OCI-LY1 (cell line): Measurements from ENCODE around the gene MICOS13.

Source experiments
- H2AFZ ChIP-seq: fragments of 200-600 bp; sonication (generic), shearing (Covaris generic); 2 replicates; pipeline ENCODE4 v1.6.0; 2014; ENCODE audit warnings: antibody characterized with exemption, mild to moderate bottlenecking, low read length
- H3F3A ChIP-seq: fragments of 200-600 bp; sonication (generic), shearing (Covaris generic); 2 replicates; pipeline ENCODE4 v1.6.0; 2014; ENCODE audit warnings: mild to moderate bottlenecking, antibody characterized with exemption, low read length, moderate library complexity; ENCODE audit not compliant: insufficient read depth
- H3K27ac ChIP-seq: fragments of 200-600 bp; sonication (generic); 2 replicates; pipeline ENCODE4 v1.5.1; 2014; ENCODE audit warnings: low read length, mixed run types, mild to moderate bottlenecking, low read depth; ENCODE audit not compliant: poor library complexity, severe bottlenecking
- H3K27me3 ChIP-seq: fragments of 200-600 bp; sonication (generic); 2 replicates; pipeline ENCODE4 v1.6.0; 2014; ENCODE audit warnings: antibody characterized with exemption, mild to moderate bottlenecking, low read length, moderate library complexity; ENCODE audit not compliant: insufficient read depth
- H3K36me3 ChIP-seq: fragments of 200-600 bp; sonication (generic); 2 replicates; pipeline ENCODE4 v1.6.1; 2014; ENCODE audit warnings: mild to moderate bottlenecking, antibody characterized with exemption, low read length, moderate library complexity, mixed read lengths; ENCODE audit not compliant: insufficient read depth
- H3K4me1 ChIP-seq: fragments of 200-600 bp; sonication (generic); 2 replicates; pipeline ENCODE4 v1.5.1; 2014; ENCODE audit warnings: mild to moderate bottlenecking, low read length, moderate library complexity; ENCODE audit not compliant: insufficient read depth, severe bottlenecking
- H3K4me2 ChIP-seq: fragments of 200-600 bp; sonication (generic), shearing (Covaris generic); 2 replicates; pipeline ENCODE4 v1.6.1; 2014; ENCODE audit warnings: low read length
- H3K4me3 ChIP-seq: fragments of 200-600 bp; sonication (generic); 2 replicates; pipeline ENCODE4 v1.5.1; 2014; ENCODE audit warnings: low read length, low read depth, mild to moderate bottlenecking, mixed read lengths; ENCODE audit not compliant: poor library complexity, severe bottlenecking
- H3K79me2 ChIP-seq: fragments of 200-600 bp; shearing (Covaris generic); 2 replicates; pipeline ENCODE4 v1.6.1; 2016; ENCODE audit warnings: mixed run types, low read length, mixed read lengths; ENCODE audit not compliant: insufficient read depth
- H3K9ac ChIP-seq: fragments of 200-600 bp; sonication (generic), shearing (Covaris generic); 2 replicates; pipeline ENCODE4 v1.6.1; 2014; ENCODE audit warnings: mild to moderate bottlenecking, low read length, mixed read lengths
- H3K9me2 ChIP-seq: fragments of 200-600 bp; sonication (generic), shearing (Covaris generic); 2 replicates; pipeline ENCODE4 v1.6.1; 2014; ENCODE audit warnings: low read depth, mild to moderate bottlenecking, low read length, mixed read lengths
- H3K9me3 ChIP-seq: fragments of 200-600 bp; shearing (Covaris generic); 2 replicates; pipeline ENCODE4 v1.6.1; 2014; ENCODE audit warnings: low read length, mixed read lengths
- H4K20me1 ChIP-seq: fragments of 200-600 bp; sonication (generic), shearing (Covaris generic); 2 replicates; pipeline ENCODE4 v1.6.0; 2016; ENCODE audit warnings: mild to moderate bottlenecking, low read length; ENCODE audit not compliant: insufficient read depth
- EZH2 ChIP-seq: fragments of 200-600 bp; sonication (generic), shearing (Covaris generic); IDR thresholded peaks from 2 replicates; pipeline ENCODE4 v1.8.0; 2017; ENCODE audit warnings: borderline replicate concordance, mixed run types, mild to moderate bottlenecking, antibody characterized with exemption, low read length, moderate library complexity, mixed read lengths
- TF ChIP-seq, protein P1 (sequence below): fragments of 200-600 bp; sonication (generic), shearing (Covaris generic); IDR thresholded peaks from 2 replicates; pipeline ENCODE4 v1.5.1; 2017; ENCODE audit warnings: mild to moderate bottlenecking, antibody characterized with exemption, low read length, moderate library complexity, mixed read lengths

The MICOS13 gene

DNA sequence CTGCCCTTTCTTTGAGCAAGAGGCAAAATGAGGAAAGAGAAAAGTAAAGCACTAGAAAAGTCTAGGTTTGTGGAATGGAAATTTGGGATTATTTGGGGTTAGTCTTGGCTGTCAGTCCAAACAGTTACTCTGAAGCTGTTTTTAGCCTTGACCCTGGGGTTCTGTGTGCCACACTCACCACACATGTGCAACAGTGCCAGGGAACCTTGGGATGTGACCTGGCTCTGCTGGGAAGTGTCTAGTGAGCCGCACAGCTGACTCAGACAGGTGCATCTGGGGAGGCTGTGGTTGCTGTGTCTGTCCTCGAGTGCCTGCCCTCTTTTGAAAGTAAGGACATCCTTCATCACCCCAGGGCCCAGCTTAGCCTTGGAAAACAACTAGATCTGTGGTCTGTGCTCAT is 15.8 kb downstream of the MICOS13 start:
- no peaks in the 10 kb centered on the region for H4K20me1 ChIP-seq
- no peaks in the 10 kb centered on the region for H3K9me3 ChIP-seq
- H3F3A ChIP-seq = no peaks in the 10 kb centered on the region
- TF ChIP-seq, protein P1, sequence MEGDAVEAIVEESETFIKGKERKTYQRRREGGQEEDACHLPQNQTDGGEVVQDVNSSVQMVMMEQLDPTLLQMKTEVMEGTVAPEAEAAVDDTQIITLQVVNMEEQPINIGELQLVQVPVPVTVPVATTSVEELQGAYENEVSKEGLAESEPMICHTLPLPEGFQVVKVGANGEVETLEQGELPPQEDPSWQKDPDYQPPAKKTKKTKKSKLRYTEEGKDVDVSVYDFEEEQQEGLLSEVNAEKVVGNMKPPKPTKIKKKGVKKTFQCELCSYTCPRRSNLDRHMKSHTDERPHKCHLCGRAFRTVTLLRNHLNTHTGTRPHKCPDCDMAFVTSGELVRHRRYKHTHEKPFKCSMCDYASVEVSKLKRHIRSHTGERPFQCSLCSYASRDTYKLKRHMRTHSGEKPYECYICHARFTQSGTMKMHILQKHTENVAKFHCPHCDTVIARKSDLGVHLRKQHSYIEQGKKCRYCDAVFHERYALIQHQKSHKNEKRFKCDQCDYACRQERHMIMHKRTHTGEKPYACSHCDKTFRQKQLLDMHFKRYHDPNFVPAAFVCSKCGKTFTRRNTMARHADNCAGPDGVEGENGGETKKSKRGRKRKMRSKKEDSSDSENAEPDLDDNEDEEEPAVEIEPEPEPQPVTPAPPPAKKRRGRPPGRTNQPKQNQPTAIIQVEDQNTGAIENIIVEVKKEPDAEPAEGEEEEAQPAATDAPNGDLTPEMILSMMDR = no peak
- TF ChIP-seq EZH2 = no peak
- H3K79me2 ChIP-seq = no peaks in the 10 kb centered on the region
- H3K27me3 ChIP-seq = no peaks in the 10 kb centered on the region
- no peak overlapping the region for H3K4me2 ChIP-seq
- H3K4me1 ChIP-seq = no peaks in the 10 kb centered on the region
- no peak overlapping the region for H3K9ac ChIP-seq
- H3K36me3 ChIP-seq = peaks cover 94% of the 10 kb centered on the region
- no peak overlapping the region for H3K27ac ChIP-seq
- H3K4me3 ChIP-seq = no peak overlapping the region
- no peaks in the 10 kb centered on the region for H3K9me2 ChIP-seq
- no peak overlapping the region for H2AFZ ChIP-seq

DNA sequence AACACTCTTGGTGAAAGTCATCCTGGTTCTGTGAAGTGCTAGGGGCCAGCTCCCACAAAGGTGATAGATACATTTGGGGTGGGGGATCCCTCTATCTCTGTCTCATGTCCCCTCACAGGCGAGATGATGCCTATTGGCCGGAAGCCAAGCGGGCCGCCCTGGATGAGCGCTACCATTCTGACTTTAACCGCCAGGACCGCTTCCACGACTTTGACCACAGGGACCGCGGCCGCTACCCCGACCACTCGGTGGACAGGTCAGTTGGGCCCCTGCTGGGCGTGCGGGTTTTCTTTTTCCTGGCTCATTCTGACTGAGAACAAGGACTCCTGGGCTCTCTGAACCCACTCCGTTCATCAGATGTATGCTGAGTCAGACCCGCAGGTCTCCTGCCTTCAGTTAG is 16.4 kb downstream of the MICOS13 start:
- peaks cover 94% of the 10 kb centered on the region for H3K36me3 ChIP-seq
- H3K9me3 ChIP-seq = no peaks in the 10 kb centered on the region
- TF ChIP-seq EZH2 = no peak
- TF ChIP-seq, protein P1 = no peak
- no peaks in the 10 kb centered on the region for H3F3A ChIP-seq
- H4K20me1 ChIP-seq = no peaks in the 10 kb centered on the region
- H3K79me2 ChIP-seq = no peaks in the 10 kb centered on the region
- H3K4me3 ChIP-seq = no peak overlapping the region
- no peaks in the 10 kb centered on the region for H3K27me3 ChIP-seq
- H2AFZ ChIP-seq = no peak overlapping the region
- H3K27ac ChIP-seq = no peak overlapping the region
- no peaks in the 10 kb centered on the region for H3K9me2 ChIP-seq
- H3K4me2 ChIP-seq = no peak overlapping the region
- H3K9ac ChIP-seq = no peak overlapping the region
- H3K4me1 ChIP-seq = no peaks in the 10 kb centered on the region

DNA sequence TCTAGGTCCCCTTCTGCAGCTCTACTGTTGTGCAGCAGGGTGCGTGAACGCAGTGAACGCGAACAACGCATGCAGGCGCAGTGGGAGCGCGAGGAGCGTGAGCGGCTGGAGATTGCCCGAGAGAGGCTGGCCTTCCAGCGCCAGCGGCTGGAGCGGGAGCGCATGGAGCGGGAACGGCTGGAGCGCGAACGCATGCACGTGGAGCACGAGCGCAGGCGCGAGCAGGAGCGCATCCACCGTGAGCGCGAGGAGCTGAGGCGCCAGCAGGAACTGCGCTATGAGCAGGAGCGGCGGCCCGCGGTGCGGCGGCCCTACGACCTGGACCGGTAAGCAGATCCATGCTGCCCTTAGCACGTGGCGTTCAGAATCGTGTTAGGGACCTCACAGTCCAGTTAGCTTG is 18.8 kb downstream of the MICOS13 start:
- no peaks in the 10 kb centered on the region for H4K20me1 ChIP-seq
- no peak overlapping the region for H3K27ac ChIP-seq
- no peaks in the 10 kb centered on the region for H3K9me3 ChIP-seq
- TF ChIP-seq EZH2 = no peak
- TF ChIP-seq, protein P1 = no peak
- no peaks in the 10 kb centered on the region for H3K4me1 ChIP-seq
- no peak overlapping the region for H2AFZ ChIP-seq
- H3K36me3 ChIP-seq = peaks cover 94% of the 10 kb centered on the region
- no peak overlapping the region for H3K4me2 ChIP-seq
- H3K9ac ChIP-seq = no peak overlapping the region
- no peaks in the 10 kb centered on the region for H3K27me3 ChIP-seq
- H3K79me2 ChIP-seq = no peaks in the 10 kb centered on the region
- no peak overlapping the region for H3K4me3 ChIP-seq
- H3K9me2 ChIP-seq = no peaks in the 10 kb centered on the region
- no peaks in the 10 kb centered on the region for H3F3A ChIP-seq
